Karpas-422 (cell line): ENCODE results near the gene LOXHD1. TPM values are rescaled to one million over a fixed set of nuclear protein-coding genes. Genes with fewer than 3 reads are reported as not detected.

ENCODE experiments used
- DNase-seq: peaks from one replicate; pipeline ENCODE4 v3.0.0-alpha.2; 2015
- H2AFZ ChIP-seq: fragments of 200-600 bp; sonication (generic); 2 replicates; pipeline ENCODE4 v1.6.1; 2014; ENCODE audit warnings: antibody characterized with exemption, low read length, mixed read lengths
- H3K27ac ChIP-seq: fragments of 200-600 bp; sonication (generic); 2 replicates; pipeline ENCODE4 v1.5.1; 2014; ENCODE audit warnings: mild to moderate bottlenecking, low read length, moderate library complexity
- H3K27me3 ChIP-seq: fragments of 200-600 bp; sonication (generic); 2 replicates; pipeline ENCODE4 v1.6.1; 2014; ENCODE audit warnings: low read length, mixed read lengths
- H3K36me3 ChIP-seq: fragments of 200-600 bp; sonication (generic); 2 replicates; pipeline ENCODE4 v1.6.1; 2014; ENCODE audit warnings: low read length, mixed read lengths; ENCODE audit not compliant: insufficient read depth
- H3K4me1 ChIP-seq: fragments of 200-600 bp; sonication (generic); 2 replicates; pipeline ENCODE4 v1.6.1; 2014; ENCODE audit warnings: mild to moderate bottlenecking, low read length, mixed read lengths
- H3K4me2 ChIP-seq: fragments of 200-600 bp; sonication (generic); 2 replicates; pipeline ENCODE4 v1.6.1; 2014; ENCODE audit warnings: low read length, low read depth, mild to moderate bottlenecking; ENCODE audit not compliant: poor library complexity, severe bottlenecking
- H3K4me3 ChIP-seq: fragments of 200-600 bp; sonication (generic); 2 replicates; pipeline ENCODE4 v1.5.1; 2014; ENCODE audit warnings: mild to moderate bottlenecking, antibody characterized with exemption, low read length, mixed read lengths
- H3K79me2 ChIP-seq: fragments of 200-600 bp; sonication (generic); 2 replicates; pipeline ENCODE4 v1.6.1; 2014; ENCODE audit warnings: mild to moderate bottlenecking, low read length, mixed read lengths
- H3K9ac ChIP-seq: fragments of 200-600 bp; sonication (generic); 2 replicates; pipeline ENCODE4 v1.6.0; 2014; ENCODE audit warnings: low read length
- H3K9me2 ChIP-seq: fragments of 200-600 bp; sonication (generic), shearing (Covaris generic); replicated peaks from 2 replicates; pipeline ENCODE4 v1.6.0; 2014; ENCODE audit warnings: mild to moderate bottlenecking, low read length, moderate library complexity; ENCODE audit not compliant: insufficient read depth
- H3K9me3 ChIP-seq: fragments of 300-700, 200-600 bp; sonication (generic); 2 replicates; pipeline ENCODE4 v1.6.1; 2014; ENCODE audit warnings: low read length, mixed read lengths
- H4K20me1 ChIP-seq: fragments of 200-600 bp; sonication (generic); 2 replicates; pipeline ENCODE4 v1.6.1; 2014; ENCODE audit warnings: mild to moderate bottlenecking, antibody characterized with exemption, low read length, low read depth; ENCODE audit not compliant: insufficient read depth
- total RNA-seq: library from RNA; depleted of rRNA; stranded (reverse); fragments of >200 nt; shearing (Covaris generic); gene quantifications from 2 replicates; pipeline ENCODE4 v1.2.3, GENCODE V29; 2014; ENCODE audit warnings: low replicate concordance

Gene LOXHD1
- total RNA-seq, 1 experiment from 2014 or later, result not detected

DNA sequence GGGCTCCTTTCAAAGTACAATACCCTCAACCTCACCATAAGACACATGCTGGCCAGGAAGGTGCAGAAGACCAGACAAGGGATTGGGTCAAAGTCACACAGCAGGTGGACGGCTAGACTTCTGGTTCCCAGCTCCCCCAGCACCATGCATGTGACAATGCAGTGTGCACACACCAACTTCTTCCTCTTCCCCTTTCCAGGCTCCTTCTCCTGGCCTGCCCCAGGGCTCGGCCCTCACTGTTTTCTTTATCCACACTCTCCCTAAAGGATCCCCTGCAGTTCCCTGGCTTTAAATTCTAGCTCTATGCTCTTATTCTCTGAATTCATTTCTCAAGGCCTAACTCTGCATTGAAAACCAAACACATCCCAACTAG, 82.3 kb downstream of the LOXHD1 start:
- no peak for DNase-seq
- Histone ChIP-seq H3K9me2 (no peaks in the 10 kb centered on the region), H3K4me1 (no peaks in the 10 kb centered on the region), H2AFZ (no peak overlapping the region), H3K79me2 (no peaks in the 10 kb centered on the region), H3K4me3 (no peak overlapping the region), H4K20me1 (no peaks in the 10 kb centered on the region), H3K27ac (no peak overlapping the region), H3K9ac (no peak overlapping the region), H3K9me3 (no peaks in the 10 kb centered on the region), H3K27me3 (no peaks in the 10 kb centered on the region), H3K36me3 (no peaks in the 10 kb centered on the region), H3K4me2 (no peak overlapping the region)

DNA sequence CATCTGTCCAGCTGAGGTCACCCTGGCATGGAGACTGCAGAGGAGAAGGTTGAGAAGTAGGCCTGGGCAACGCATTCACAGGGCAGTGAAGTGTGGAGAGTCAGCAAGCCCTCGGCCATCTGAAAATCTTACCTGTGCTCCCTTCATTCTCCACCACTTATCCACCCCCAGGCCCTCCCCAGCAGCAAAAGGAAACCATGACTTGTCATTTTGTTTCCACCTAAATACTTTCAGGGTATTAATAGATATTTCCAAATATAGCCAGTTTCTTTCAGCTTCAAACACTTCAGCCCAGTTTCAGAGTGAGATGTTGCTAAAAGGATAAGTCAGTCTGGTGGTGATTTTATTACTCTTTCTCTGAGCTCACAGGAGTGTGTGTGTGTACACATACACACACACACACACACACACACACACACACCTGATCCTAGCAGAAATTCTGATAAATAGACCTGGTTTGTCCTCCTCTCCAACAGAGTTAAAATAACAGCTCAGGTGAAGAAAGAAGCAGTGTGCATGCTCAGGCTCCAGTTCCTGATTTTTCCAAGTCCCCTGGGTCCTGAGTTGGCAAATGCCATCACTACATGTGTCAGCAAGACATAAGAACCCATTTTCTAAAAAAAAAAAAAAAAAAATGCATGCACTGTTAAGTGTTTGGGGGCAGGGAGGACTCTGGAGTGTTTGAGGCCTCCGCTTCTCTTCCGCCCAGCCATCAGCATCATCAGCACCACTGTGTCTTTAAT, 82.8 kb downstream of the LOXHD1 start:
- no peak overlapping the region for H3K27ac ChIP-seq
- no peaks in the 10 kb centered on the region for H4K20me1 ChIP-seq
- no peak overlapping the region for H3K4me3 ChIP-seq
- H3K4me1 ChIP-seq, result no peaks in the 10 kb centered on the region
- H3K9me2 ChIP-seq, result no peaks in the 10 kb centered on the region
- H2AFZ ChIP-seq, result no peak overlapping the region
- H3K79me2 ChIP-seq, result no peaks in the 10 kb centered on the region
- no peaks in the 10 kb centered on the region for H3K27me3 ChIP-seq
- H3K9me3 ChIP-seq, result no peaks in the 10 kb centered on the region
- no peak overlapping the region for H3K4me2 ChIP-seq
- no peaks in the 10 kb centered on the region for H3K36me3 ChIP-seq
- no peak overlapping the region for H3K9ac ChIP-seq
- no peak for DNase-seq

DNA sequence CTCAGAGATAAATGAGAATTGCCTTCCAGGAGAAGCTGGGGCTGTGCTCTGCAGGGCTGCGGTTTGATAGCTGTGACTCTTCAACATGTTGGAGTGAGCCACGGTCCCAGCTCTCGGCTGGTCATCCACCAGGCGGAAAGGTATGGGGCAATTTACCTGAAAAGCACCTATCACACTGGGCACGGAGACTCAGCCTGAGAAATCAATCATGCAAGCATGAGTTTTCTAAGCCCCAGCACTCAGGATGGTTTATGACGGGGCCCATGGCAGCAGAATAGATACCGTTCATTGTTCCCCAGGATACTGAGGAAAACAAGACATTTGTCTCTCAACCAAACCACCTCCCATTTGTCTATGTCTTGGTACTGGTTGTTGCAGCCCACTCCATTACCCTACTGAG, 83.9 kb downstream of the LOXHD1 start:
- no peaks in the 10 kb centered on the region for H4K20me1 ChIP-seq
- no peak for DNase-seq
- H3K4me1 ChIP-seq, result no peaks in the 10 kb centered on the region
- H3K4me3 ChIP-seq, result no peak overlapping the region
- no peaks in the 10 kb centered on the region for H3K27me3 ChIP-seq
- H3K27ac ChIP-seq, result no peak overlapping the region
- no peaks in the 10 kb centered on the region for H3K9me2 ChIP-seq
- H3K9me3 ChIP-seq, result no peaks in the 10 kb centered on the region
- no peak overlapping the region for H3K4me2 ChIP-seq
- H3K79me2 ChIP-seq, result no peaks in the 10 kb centered on the region
- no peak overlapping the region for H3K9ac ChIP-seq
- H2AFZ ChIP-seq, result no peak overlapping the region
- H3K36me3 ChIP-seq, result no peaks in the 10 kb centered on the region

DNA sequence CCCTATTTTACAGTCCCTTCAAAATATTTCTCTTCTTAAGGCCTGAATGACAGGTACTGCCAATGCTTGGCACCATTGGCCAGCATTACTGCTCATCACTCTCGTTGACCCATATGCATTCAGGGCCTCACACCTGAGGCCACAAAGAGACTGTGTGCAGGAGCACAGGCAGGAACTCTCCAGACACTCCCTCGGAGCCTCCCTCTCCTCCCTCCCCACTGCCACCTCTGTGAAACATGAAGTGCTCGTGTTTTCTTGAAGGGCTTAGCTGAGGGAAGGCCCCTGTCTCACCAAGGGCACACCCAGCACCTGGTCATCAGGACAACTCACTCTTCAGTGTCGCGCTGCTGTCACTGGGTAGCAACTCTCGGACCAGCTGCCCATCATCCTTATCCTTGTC, 85.3 kb downstream of the LOXHD1 start:
- no peaks in the 10 kb centered on the region for H3K79me2 ChIP-seq
- H4K20me1 ChIP-seq, result no peaks in the 10 kb centered on the region
- H3K9me3 ChIP-seq, result no peaks in the 10 kb centered on the region
- H3K36me3 ChIP-seq, result no peaks in the 10 kb centered on the region
- no peak for DNase-seq
- no peak overlapping the region for H3K4me2 ChIP-seq
- H3K9ac ChIP-seq, result no peak overlapping the region
- no peaks in the 10 kb centered on the region for H3K27me3 ChIP-seq
- no peak overlapping the region for H3K4me3 ChIP-seq
- no peak overlapping the region for H3K27ac ChIP-seq
- H2AFZ ChIP-seq, result no peak overlapping the region
- no peaks in the 10 kb centered on the region for H3K4me1 ChIP-seq
- no peaks in the 10 kb centered on the region for H3K9me2 ChIP-seq

DNA sequence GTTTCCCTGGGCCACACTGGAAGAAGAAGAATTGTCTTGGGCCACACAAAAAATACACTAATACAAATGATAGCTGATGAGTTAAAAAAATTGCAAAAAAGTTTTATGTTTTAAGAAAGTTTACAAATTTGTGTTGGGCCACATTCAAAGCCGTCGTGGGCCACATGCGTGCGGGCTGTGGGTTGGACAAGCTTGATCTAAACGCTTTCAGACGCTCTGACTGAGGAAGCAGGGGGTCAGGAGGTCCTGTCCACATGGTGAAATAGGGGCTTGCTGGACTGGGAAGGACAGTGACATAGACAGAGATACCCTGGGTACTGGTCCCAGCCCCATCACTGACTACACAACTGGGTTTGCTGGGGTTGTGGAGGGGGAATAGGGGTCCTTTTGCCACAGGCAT, 86.4 kb downstream of the LOXHD1 start:
- Histone ChIP-seq H3K27ac (no peak overlapping the region), H3K79me2 (no peaks in the 10 kb centered on the region), H2AFZ (no peak overlapping the region), H3K9ac (no peak overlapping the region), H3K27me3 (no peaks in the 10 kb centered on the region), H3K4me1 (no peaks in the 10 kb centered on the region), H3K4me3 (no peak overlapping the region), H4K20me1 (no peaks in the 10 kb centered on the region), H3K36me3 (no peaks in the 10 kb centered on the region), H3K9me2 (no peaks in the 10 kb centered on the region), H3K9me3 (no peaks in the 10 kb centered on the region), H3K4me2 (no peak overlapping the region)
- DNase-seq, result no peak

DNA sequence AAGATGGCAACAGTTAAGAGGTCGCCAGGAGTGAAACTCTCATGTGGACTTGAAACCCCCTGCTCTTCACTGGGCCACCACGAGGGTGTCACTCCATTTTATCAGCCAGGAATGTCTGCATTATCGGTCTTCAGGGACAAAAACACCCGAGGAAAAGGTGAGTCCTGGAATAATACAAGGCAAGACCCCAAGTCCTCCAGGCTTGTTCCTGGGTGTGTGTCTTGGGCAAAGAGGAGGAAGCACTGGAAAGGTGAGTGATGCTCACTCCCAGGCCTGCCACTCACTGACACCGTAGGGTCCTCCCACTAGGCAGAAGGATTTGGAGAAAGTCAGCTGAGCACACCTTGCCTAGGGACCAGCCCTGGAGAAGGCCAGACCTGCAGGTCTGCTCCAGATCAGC, 86.9 kb downstream of the LOXHD1 start:
- no peaks in the 10 kb centered on the region for H3K36me3 ChIP-seq
- no peaks in the 10 kb centered on the region for H3K27me3 ChIP-seq
- DNase-seq, result no peak
- no peak overlapping the region for H3K4me3 ChIP-seq
- H3K9me3 ChIP-seq, result no peaks in the 10 kb centered on the region
- no peak overlapping the region for H3K9ac ChIP-seq
- no peak overlapping the region for H3K27ac ChIP-seq
- H3K9me2 ChIP-seq, result no peaks in the 10 kb centered on the region
- no peak overlapping the region for H3K4me2 ChIP-seq
- H3K4me1 ChIP-seq, result no peaks in the 10 kb centered on the region
- no peak overlapping the region for H2AFZ ChIP-seq
- no peaks in the 10 kb centered on the region for H4K20me1 ChIP-seq
- no peaks in the 10 kb centered on the region for H3K79me2 ChIP-seq

DNA sequence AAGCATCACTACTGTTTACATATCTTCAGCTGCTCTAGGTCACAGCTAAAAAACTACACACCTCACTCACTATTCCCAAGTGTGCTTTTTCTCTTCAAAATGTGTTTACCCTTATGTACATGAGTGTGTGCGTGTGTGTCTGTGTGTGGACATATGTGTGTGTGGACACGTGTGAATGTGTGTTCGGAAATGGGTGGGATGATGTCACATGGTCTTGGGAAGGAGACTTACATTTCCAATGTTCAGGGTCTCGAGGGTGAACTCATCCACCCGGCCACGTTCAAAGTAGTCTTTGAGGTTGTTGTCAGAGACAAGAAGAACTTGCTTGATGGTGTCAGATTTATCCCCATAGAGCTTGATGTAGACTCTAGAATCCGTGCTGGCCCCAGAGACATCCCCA, 87.8 kb downstream of the LOXHD1 start:
- no peak for DNase-seq
- no peaks in the 10 kb centered on the region for H3K36me3 ChIP-seq
- H3K4me2 ChIP-seq, result no peak overlapping the region
- no peak overlapping the region for H3K4me3 ChIP-seq
- H3K79me2 ChIP-seq, result no peaks in the 10 kb centered on the region
- no peaks in the 10 kb centered on the region for H3K9me3 ChIP-seq
- H2AFZ ChIP-seq, result no peak overlapping the region
- H3K27me3 ChIP-seq, result no peaks in the 10 kb centered on the region
- no peaks in the 10 kb centered on the region for H3K9me2 ChIP-seq
- no peaks in the 10 kb centered on the region for H4K20me1 ChIP-seq
- no peaks in the 10 kb centered on the region for H3K4me1 ChIP-seq
- H3K9ac ChIP-seq, result no peak overlapping the region
- no peak overlapping the region for H3K27ac ChIP-seq

DNA sequence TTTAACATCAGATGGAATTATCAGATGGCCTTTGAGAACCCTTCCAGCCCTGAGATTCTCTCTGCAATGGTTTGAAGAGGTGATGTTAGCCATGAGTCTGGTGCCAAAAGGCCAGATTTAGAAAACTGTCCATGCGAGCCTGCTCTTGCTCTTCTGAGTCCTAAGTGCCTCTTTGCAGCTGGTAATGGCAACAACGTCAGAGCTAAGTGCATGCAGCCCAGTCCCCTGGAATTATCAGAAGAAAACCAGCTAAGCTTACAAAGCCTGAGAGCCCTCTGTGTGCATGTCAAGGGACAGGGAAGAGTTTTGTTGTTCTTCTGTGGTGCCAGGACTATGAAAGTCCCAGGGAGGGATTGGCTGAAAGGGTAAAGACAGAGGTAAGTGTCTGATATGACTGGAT, 89.8 kb downstream of the LOXHD1 start:
- no peak overlapping the region for H3K9ac ChIP-seq
- no peaks in the 10 kb centered on the region for H3K79me2 ChIP-seq
- no peaks in the 10 kb centered on the region for H3K27me3 ChIP-seq
- no peak overlapping the region for H3K27ac ChIP-seq
- no peaks in the 10 kb centered on the region for H4K20me1 ChIP-seq
- no peak for DNase-seq
- no peaks in the 10 kb centered on the region for H3K36me3 ChIP-seq
- no peak overlapping the region for H2AFZ ChIP-seq
- H3K4me3 ChIP-seq, result no peak overlapping the region
- H3K4me1 ChIP-seq, result no peaks in the 10 kb centered on the region
- H3K9me2 ChIP-seq, result no peaks in the 10 kb centered on the region
- H3K9me3 ChIP-seq, result no peaks in the 10 kb centered on the region
- H3K4me2 ChIP-seq, result no peak overlapping the region

DNA sequence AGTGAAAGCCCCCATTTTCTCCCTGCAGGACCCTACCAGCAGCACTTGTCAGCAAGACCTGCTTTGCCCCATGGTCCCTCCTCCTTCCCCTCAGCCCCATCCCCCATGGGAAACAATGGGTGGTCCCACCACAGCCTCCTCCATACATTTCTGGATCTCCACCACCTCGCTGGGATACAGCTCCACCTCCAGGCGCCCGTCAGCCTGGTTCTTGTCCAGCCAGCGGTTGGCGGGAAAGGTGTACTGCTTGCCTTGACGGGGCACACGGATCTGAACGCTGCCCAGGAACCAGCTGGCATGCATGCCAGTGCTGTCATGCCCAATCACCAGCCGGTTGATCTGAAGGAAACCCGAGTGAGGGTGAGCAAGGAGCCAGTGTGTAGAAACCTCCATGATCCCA, 90.9 kb downstream of the LOXHD1 start:
- DNase-seq, result no peak
- Histone ChIP-seq H3K4me1 (no peaks in the 10 kb centered on the region), H2AFZ (no peak overlapping the region), H3K36me3 (no peaks in the 10 kb centered on the region), H3K27ac (no peak overlapping the region), H3K27me3 (no peaks in the 10 kb centered on the region), H3K79me2 (no peaks in the 10 kb centered on the region), H3K9ac (no peak overlapping the region), H3K4me3 (no peak overlapping the region), H3K9me2 (no peaks in the 10 kb centered on the region), H3K9me3 (no peaks in the 10 kb centered on the region), H3K4me2 (no peak overlapping the region), H4K20me1 (no peaks in the 10 kb centered on the region)
